Liver (tissue), 9 donors: ENCODE measurements around the gene TTC34. TPM values are rescaled to one million over a fixed set of nuclear protein-coding genes. Genes with fewer than 3 reads are reported as not detected.

Experiments
- DNase-seq: peaks from one replicate; pipeline ENCODE4 v3.0.0-alpha.2; 2017; ENCODE audit warnings: low spot score
- H3K27ac ChIP-seq, 2 donors: one replicate each; pipeline ENCODE4 v1.7.0; 2013; ENCODE audit warnings: inconsistent platforms in 2 of 2, low read length in 2 of 2, control low read depth in 1 of 2, low read depth in 1 of 2, mild to moderate bottlenecking in 1 of 2
- H3K27me3 ChIP-seq, 4 donors: one replicate each; pipeline versions ENCODE4 v1.6.1 to v1.7.0; 2013; ENCODE audit warnings: low read length in 3 of 4, inconsistent platforms in 1 of 4, mild to moderate bottlenecking in 1 of 4, moderate library complexity in 1 of 4; ENCODE audit not compliant: control insufficient read depth in 4 of 4, insufficient read depth in 4 of 4
- H3K36me3 ChIP-seq, 4 donors: one replicate each; pipeline versions ENCODE4 v1.6.1 to v1.7.0; 2013; ENCODE audit warnings: low read length in 3 of 4, mild to moderate bottlenecking in 3 of 4, low read depth in 1 of 4, moderate library complexity in 1 of 4; ENCODE audit not compliant: control insufficient read depth in 4 of 4, insufficient read depth in 3 of 4
- H3K4me1 ChIP-seq, 4 donors: one replicate each; pipeline versions ENCODE4 v1.6.1 to v1.7.0; 2013; ENCODE audit warnings: low read length in 3 of 4, mild to moderate bottlenecking in 3 of 4, moderate library complexity in 1 of 4; ENCODE audit not compliant: control insufficient read depth in 4 of 4, insufficient read depth in 4 of 4
- H3K4me3 ChIP-seq, 3 donors: one replicate each; pipeline versions ENCODE4 v1.6.1 to v1.7.0; 2013; ENCODE audit warnings: low read length in 3 of 3, control low read depth in 1 of 3, low read depth in 1 of 3, mild to moderate bottlenecking in 1 of 3
- H3K9ac ChIP-seq, 2 donors: one replicate each; pipeline ENCODE4 v1.7.0; 2013; ENCODE audit warnings: low read length in 2 of 2, mild to moderate bottlenecking in 2 of 2, moderate library complexity in 2 of 2, control low read depth in 1 of 2, low read depth in 1 of 2
- H3K9me3 ChIP-seq, 4 donors: one replicate each; pipeline versions ENCODE4 v1.6.1 to v1.7.0; 2013; ENCODE audit warnings: low read length in 3 of 4; ENCODE audit not compliant: control insufficient read depth in 4 of 4
- EGR1 ChIP-seq, 2 donors: IDR thresholded peaks; 2 replicates each; pipeline ENCODE4 v1.6.1; 2016 to 2018; ENCODE audit warnings: antibody characterized with exemption in 2 of 2, low read depth in 2 of 2
- FOXA1 ChIP-seq: IDR thresholded peaks from 2 replicates; pipeline ENCODE4 v1.6.1; 2016; ENCODE audit warnings: antibody characterized with exemption
- FOXA2 ChIP-seq: IDR thresholded peaks from 2 replicates; pipeline ENCODE4 v1.6.1; 2016; ENCODE audit warnings: antibody characterized with exemption
- GABPA ChIP-seq, 2 donors: IDR thresholded peaks in 1 of 2; conservative IDR thresholded peaks in 1 of 2; 2 replicates each; pipeline ENCODE4 v1.6.1; 2016; ENCODE audit warnings: antibody characterized with exemption in 2 of 2, mild to moderate bottlenecking in 1 of 2, moderate library complexity in 1 of 2
- HNF4A ChIP-seq, 2 donors: conservative IDR thresholded peaks; 2 replicates each; pipeline ENCODE4 v1.6.1; 2016; ENCODE audit warnings: antibody characterized with exemption in 2 of 2, mild to moderate bottlenecking in 2 of 2
- HNF4G ChIP-seq: IDR thresholded peaks from 2 replicates; pipeline ENCODE4 v1.6.1; 2016; ENCODE audit warnings: antibody characterized with exemption
- JUND ChIP-seq, 2 donors: IDR thresholded peaks; 2 replicates each; pipeline ENCODE4 v1.6.1; 2016; ENCODE audit warnings: antibody characterized with exemption in 2 of 2
- NR2F2 ChIP-seq: IDR thresholded peaks from 2 replicates; pipeline ENCODE4 v1.6.1; 2016; ENCODE audit warnings: antibody characterized with exemption
- RXRA ChIP-seq, 2 donors: IDR thresholded peaks; 2 replicates each; pipeline ENCODE4 v1.6.1; 2017 to 2018; ENCODE audit warnings: antibody characterized with exemption in 2 of 2, mild to moderate bottlenecking in 1 of 2
- YY1 ChIP-seq: IDR thresholded peaks from 2 replicates; pipeline ENCODE4 v1.6.1; 2016; ENCODE audit warnings: antibody characterized with exemption, mild to moderate bottlenecking
- WGBS: extraction: QIAGEN DNeasy Blood & Tissue Kit; methylation state at CpG from one replicate; pipeline ENCODE4 v1.1.7; 2013; 5-methylcytosine and 5-hydroxymethylcytosine counted together
- polyA plus RNA-seq, 2 donors: library from polyadenylated mRNA; stranded (reverse) in 1 of 2; unstranded in 1 of 2; fragments of 200-250 nt in 1 of 2; fragments of >200 nt in 1 of 2; fragmentation: Nextera tagmentation in 1 of 2; extraction: Ambion mirVana in 1 of 2; gene quantifications; one replicate each; pipeline versions ENCODE4 v1.2.1 to v1.2.3, GENCODE V29; 2013 to 2015
- total RNA-seq, 2 donors: library from RNA; depleted of rRNA; stranded (reverse); fragments of >200 nt; gene quantifications; one replicate each; pipeline ENCODE4 v1.2.3, GENCODE V29; 2014
- TF ChIP-seq, protein P1 (sequence below): IDR thresholded peaks from 2 replicates; pipeline ENCODE4 v1.6.1; 2016; ENCODE audit warnings: antibody characterized with exemption
- TF ChIP-seq, protein P2 (sequence below): IDR thresholded peaks from 2 replicates; pipeline ENCODE4 v1.6.1; 2016; ENCODE audit warnings: antibody characterized with exemption
- TF ChIP-seq, protein P3 (sequence below): IDR thresholded peaks from 2 replicates; pipeline ENCODE4 v1.6.1; 2016; ENCODE audit warnings: antibody characterized with exemption, mild to moderate bottlenecking
- TF ChIP-seq, protein P4 (sequence below): fragments of 150-350 bp; IDR thresholded peaks from 2 replicates; pipeline ENCODE4 v1.5.1; 2017; ENCODE audit warnings: improper control_type of control experiment, low read depth, low read length; ENCODE audit not compliant: missing input control
- donor health status: healthy.
- donor health status: healthy.
- donor health status: healthy.
- donor health status: healthy.
- donor health status: healthy.

TTC34 gene
- total and polyA plus RNA-seq, 4 donors: 0.01 to 0.25 (median 0.08) TPM; not detected in 1

DNA sequence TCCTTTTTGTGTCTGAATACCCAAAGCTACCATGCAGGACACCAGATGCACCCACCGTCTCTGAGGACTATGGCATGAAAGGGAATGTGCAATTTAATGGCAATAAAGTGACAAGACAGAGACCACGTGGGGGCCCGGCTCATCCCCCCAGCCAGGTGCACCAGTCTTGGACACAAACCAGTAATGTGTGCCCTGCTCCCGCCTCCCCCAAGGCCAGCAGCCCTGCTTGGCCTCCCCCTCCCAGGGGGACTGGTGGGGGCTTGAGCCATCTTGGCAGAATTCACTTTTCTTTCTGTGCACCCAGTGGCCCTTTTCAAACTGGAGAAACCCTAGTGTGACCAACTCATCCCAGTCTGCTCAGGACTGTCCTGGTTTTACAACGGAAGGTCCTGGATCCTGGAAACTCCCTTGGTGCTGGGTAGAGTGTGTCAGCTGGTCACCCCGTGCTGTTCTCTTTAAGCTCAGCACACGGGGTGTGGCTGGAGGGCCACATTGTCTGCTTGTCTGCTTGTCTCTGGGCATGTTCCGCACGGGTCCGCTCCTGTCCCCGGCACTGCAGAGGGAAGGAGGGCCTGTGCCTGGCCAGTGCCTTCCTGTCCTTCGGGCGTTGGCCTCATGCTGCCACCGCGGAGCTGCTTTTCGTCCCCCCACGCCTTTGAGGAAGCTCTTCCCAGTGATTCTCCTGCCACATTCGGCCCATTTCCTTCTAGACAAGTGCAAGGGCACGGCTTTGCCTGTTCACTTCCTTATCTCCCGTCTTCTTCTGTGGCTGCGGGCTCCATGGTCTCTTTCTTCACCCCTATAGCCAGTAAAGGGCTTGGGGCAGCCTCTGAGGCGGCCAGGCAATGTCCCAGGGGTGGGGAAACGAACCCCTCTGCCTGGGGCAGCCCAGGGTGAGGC, 45.8 kb upstream of the TTC34 start:
- Histone ChIP-seq H3K9ac (no peak overlapping the region), H3K9me3 (peaks cover 0 to 11% (median 2%) of the 10 kb centered on the region in 4 donors), H3K4me1 (no peaks in the 10 kb centered on the region), H3K27me3 (peaks cover 0 to 4% (median under 1%) of the 10 kb centered on the region in 4 donors), H3K36me3 (no peaks in the 10 kb centered on the region), H3K4me3 (no peak overlapping the region), H3K27ac (no peak overlapping the region)
- 60% methylated on average over 23 of the region's 23 CpGs for WGBS
- DNase-seq: no peak
- TF ChIP-seq, protein P1, sequence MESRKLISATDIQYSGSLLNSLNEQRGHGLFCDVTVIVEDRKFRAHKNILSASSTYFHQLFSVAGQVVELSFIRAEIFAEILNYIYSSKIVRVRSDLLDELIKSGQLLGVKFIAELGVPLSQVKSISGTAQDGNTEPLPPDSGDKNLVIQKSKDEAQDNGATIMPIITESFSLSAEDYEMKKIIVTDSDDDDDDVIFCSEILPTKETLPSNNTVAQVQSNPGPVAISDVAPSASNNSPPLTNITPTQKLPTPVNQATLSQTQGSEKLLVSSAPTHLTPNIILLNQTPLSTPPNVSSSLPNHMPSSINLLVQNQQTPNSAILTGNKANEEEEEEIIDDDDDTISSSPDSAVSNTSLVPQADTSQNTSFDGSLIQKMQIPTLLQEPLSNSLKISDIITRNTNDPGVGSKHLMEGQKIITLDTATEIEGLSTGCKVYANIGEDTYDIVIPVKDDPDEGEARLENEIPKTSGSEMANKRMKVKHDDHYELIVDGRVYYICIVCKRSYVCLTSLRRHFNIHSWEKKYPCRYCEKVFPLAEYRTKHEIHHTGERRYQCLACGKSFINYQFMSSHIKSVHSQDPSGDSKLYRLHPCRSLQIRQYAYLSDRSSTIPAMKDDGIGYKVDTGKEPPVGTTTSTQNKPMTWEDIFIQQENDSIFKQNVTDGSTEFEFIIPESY: no peak
- TF ChIP-seq, protein P2, sequence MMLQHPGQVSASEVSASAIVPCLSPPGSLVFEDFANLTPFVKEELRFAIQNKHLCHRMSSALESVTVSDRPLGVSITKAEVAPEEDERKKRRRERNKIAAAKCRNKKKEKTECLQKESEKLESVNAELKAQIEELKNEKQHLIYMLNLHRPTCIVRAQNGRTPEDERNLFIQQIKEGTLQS: no peak
- TF ChIP-seq NR2F2: no peak
- no peak for TF ChIP-seq FOXA1
- TF ChIP-seq, protein P3, sequence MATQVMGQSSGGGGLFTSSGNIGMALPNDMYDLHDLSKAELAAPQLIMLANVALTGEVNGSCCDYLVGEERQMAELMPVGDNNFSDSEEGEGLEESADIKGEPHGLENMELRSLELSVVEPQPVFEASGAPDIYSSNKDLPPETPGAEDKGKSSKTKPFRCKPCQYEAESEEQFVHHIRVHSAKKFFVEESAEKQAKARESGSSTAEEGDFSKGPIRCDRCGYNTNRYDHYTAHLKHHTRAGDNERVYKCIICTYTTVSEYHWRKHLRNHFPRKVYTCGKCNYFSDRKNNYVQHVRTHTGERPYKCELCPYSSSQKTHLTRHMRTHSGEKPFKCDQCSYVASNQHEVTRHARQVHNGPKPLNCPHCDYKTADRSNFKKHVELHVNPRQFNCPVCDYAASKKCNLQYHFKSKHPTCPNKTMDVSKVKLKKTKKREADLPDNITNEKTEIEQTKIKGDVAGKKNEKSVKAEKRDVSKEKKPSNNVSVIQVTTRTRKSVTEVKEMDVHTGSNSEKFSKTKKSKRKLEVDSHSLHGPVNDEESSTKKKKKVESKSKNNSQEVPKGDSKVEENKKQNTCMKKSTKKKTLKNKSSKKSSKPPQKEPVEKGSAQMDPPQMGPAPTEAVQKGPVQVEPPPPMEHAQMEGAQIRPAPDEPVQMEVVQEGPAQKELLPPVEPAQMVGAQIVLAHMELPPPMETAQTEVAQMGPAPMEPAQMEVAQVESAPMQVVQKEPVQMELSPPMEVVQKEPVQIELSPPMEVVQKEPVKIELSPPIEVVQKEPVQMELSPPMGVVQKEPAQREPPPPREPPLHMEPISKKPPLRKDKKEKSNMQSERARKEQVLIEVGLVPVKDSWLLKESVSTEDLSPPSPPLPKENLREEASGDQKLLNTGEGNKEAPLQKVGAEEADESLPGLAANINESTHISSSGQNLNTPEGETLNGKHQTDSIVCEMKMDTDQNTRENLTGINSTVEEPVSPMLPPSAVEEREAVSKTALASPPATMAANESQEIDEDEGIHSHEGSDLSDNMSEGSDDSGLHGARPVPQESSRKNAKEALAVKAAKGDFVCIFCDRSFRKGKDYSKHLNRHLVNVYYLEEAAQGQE: no peak
- TF ChIP-seq, protein P4, sequence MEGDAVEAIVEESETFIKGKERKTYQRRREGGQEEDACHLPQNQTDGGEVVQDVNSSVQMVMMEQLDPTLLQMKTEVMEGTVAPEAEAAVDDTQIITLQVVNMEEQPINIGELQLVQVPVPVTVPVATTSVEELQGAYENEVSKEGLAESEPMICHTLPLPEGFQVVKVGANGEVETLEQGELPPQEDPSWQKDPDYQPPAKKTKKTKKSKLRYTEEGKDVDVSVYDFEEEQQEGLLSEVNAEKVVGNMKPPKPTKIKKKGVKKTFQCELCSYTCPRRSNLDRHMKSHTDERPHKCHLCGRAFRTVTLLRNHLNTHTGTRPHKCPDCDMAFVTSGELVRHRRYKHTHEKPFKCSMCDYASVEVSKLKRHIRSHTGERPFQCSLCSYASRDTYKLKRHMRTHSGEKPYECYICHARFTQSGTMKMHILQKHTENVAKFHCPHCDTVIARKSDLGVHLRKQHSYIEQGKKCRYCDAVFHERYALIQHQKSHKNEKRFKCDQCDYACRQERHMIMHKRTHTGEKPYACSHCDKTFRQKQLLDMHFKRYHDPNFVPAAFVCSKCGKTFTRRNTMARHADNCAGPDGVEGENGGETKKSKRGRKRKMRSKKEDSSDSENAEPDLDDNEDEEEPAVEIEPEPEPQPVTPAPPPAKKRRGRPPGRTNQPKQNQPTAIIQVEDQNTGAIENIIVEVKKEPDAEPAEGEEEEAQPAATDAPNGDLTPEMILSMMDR: no peak
- TF ChIP-seq YY1: no peak
- no peak for TF ChIP-seq HNF4A (conservative IDR thresholded peaks at IDR 0.05)
- TF ChIP-seq JUND (IDR thresholded peaks at IDR 0.05): no peak
- no peak for TF ChIP-seq RXRA (IDR thresholded peaks at IDR 0.05)
- no peak for TF ChIP-seq FOXA2
- no peak for TF ChIP-seq HNF4G
- no peak for TF ChIP-seq GABPA (IDR thresholded peaks at IDR 0.05 in 1 of 2, conservative IDR thresholded peaks at IDR 0.05 in 1 of 2)
- TF ChIP-seq EGR1 (IDR thresholded peaks at IDR 0.05; ENCODE audit: low read depth in 2 of 2): no peak

DNA sequence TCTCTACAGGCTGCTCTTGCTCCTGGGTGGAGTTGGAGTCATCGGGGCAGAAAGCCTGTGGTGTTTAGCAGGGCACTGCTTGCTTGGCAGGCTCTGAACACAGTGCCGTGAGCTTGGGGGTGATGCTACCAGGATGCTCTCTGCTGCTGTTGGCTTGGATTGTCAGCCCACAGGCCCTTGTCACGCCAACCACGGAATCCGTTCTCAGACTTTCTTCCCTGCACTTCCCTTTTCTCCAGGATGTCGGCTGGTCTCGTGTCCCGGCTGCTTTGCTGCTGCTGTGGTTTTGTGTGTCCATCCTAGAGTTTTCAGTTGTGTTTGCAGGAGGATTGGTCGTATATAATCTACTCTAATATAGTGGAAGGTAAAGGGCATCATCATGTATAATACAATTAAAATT, 44.4 kb upstream of the TTC34 start:
- Histone ChIP-seq H3K27ac (no peak overlapping the region), H3K4me3 (no peak overlapping the region), H3K27me3 (peaks cover 0 to 4% (median under 1%) of the 10 kb centered on the region in 4 donors), H3K9me3 (peaks cover 0 to 11% (median 3%) of the 10 kb centered on the region in 4 donors), H3K36me3 (no peaks in the 10 kb centered on the region), H3K4me1 (no peaks in the 10 kb centered on the region), H3K9ac (no peak overlapping the region)
- 63% methylated on average over 9 of the region's 9 CpGs for WGBS
- DNase-seq: no peak
- no peak for TF ChIP-seq NR2F2
- TF ChIP-seq, protein P1: no peak
